ENCODE results near the gene FERMT3.

Gene FERMT3

DNA sequence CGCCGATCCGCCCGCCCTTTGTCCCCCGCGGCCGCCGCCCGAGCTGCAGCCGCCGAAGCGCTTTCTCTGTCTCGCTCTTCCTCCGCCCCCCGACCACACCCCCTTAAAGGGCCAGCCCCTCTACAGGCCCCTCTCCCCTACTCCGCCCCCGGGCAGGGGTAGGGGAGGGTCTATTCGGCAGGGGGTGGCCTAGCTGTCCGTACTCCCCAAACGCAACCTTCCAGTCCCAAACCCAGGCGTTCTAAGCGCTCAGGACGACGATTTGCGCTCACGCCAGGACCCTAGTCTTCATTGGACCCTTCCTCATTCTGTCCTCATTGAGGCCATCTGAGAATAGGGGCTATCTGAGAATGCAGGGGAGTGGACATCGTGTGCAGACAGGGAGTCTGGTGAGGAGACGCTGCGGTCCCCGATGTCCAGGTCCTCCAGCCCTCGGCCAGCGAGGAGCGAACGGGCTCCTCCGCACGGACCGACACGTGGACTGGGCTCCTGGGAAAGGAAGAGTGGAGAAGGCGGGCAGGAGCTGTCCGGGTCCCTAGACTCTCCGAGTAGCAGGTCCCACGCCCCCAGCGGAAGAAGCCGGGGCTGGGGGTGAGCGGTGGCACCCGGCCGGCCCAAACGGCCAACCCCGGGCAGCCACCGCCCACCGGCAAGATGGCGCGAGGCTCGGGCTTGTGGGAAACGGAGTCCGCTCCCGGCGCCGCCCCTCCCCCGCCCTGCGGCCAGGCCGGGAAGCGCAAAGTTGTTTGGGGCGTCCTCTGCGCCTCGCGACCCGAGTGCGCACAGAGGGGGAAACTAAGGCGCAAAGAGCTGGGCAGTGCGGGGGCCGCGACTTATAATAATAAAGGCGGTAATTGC, 40.6 kb downstream of the FERMT3 start, which contains the start of gene PPP1R14B:
TSS of gene PPP1R14B (minus strand) at position 73 of the 858 bp plus-strand sequence. CDS start 270 bp downstream, outside the sequence.
- TF ChIP-seq, protein P1, sequence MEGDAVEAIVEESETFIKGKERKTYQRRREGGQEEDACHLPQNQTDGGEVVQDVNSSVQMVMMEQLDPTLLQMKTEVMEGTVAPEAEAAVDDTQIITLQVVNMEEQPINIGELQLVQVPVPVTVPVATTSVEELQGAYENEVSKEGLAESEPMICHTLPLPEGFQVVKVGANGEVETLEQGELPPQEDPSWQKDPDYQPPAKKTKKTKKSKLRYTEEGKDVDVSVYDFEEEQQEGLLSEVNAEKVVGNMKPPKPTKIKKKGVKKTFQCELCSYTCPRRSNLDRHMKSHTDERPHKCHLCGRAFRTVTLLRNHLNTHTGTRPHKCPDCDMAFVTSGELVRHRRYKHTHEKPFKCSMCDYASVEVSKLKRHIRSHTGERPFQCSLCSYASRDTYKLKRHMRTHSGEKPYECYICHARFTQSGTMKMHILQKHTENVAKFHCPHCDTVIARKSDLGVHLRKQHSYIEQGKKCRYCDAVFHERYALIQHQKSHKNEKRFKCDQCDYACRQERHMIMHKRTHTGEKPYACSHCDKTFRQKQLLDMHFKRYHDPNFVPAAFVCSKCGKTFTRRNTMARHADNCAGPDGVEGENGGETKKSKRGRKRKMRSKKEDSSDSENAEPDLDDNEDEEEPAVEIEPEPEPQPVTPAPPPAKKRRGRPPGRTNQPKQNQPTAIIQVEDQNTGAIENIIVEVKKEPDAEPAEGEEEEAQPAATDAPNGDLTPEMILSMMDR (IDR thresholded peaks at IDR 0.05), result no peak

GRCh38 chr11:64247729-64248531, 41.4 kb downstream of the FERMT3 start:
- TF ChIP-seq, protein P1 (IDR thresholded peaks at IDR 0.05), result no peak

DNA sequence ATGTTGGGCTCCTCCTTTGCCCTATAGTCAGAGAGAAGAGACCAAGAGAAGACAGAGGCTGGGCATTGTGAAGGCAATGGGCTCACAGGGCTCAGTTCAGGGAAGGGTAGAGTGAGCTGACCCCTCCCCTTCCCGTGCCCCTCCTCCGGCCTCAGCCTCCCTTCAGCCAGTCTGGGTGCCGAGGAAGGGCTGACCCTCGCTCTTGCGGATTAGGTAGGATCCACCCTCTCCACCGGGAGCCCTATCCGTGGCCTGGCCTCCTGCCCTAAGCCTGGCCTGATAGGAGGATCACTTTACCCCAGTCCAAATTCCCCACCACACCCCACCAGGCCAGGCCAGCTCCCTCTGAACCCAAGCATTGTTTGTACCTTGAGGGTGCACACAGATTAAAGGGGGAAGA, 42.1 kb downstream of the FERMT3 start:
- TF ChIP-seq, protein P1 (IDR thresholded peaks at IDR 0.05), result no peak

GRCh38 chr11:64249038-64249437, 42.5 kb downstream of the FERMT3 start:
- TF ChIP-seq, protein P1 (IDR thresholded peaks at IDR 0.05), result no peak

- TF ChIP-seq, protein P1 (IDR thresholded peaks at IDR 0.05), result no peak
These were observed 43.3 kb downstream of the FERMT3 start for GRCh38 chr11:64249563-64250414.

- TF ChIP-seq, protein P1 (IDR thresholded peaks at IDR 0.05), result no peak
These were observed 44.0 kb downstream of the FERMT3 start for GRCh38 chr11:64250415-64251015.

Measured in LNCAP (cell line).